GM12872 (cell line): ENCODE measurements around the gene CEP295NL.

ENCODE experiments used
- CTCF ChIP-seq: IDR thresholded peaks from 3 replicates; pipeline ENCODE4 v1.5.1; 2011; ENCODE audit warnings: low read depth, mild to moderate bottlenecking, low read length, moderate library complexity; ENCODE audit not compliant: insufficient read depth

The CEP295NL gene

GRCh38 chr17:78944956-78945355, 42.0 kb upstream of the CEP295NL start:
- no peak for TF ChIP-seq CTCF

GRCh38 chr17:78944026-78944425, 41.0 kb upstream of the CEP295NL start:
- TF ChIP-seq CTCF, result no peak

- no peak for TF ChIP-seq CTCF
Observed at GRCh38 chr17:78940708-78941107, 37.7 kb upstream of the CEP295NL start.

GRCh38 chr17:78940258-78940657, 37.3 kb upstream of the CEP295NL start:
- TF ChIP-seq CTCF, result no peak

GRCh38 chr17:78939615-78940014, 36.6 kb upstream of the CEP295NL start:
- no peak for TF ChIP-seq CTCF

GRCh38 chr17:78937561-78937960, 34.6 kb upstream of the CEP295NL start:
- TF ChIP-seq CTCF, result no peak

- no peak for TF ChIP-seq CTCF
Observed at GRCh38 chr17:78935419-78936323, 32.7 kb upstream of the CEP295NL start.
